ENCODE results near the gene TEX54.

TEX54 gene

DNA sequence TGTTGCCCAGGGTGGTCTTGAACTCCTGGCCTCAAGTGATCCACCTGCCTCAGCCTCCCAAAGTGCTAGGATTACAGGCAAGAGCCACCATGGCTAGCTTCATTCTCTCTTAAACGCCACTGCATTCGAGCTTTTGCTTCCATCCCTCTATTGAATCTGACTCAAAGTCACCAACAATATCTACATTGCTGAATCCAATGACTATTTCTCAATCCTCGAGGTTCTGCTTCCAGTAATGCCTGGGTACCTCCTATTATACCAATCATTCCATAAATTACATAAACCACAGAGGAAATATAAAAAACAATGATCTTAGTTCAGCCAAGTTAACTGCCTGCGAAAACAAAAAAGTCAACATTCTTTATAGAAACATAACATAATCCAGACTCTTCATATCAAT, 15.5 kb downstream of the TEX54 start:
- no peak overlapping the region for H3K4me3 ChIP-seq (ENCODE audit: low read depth, low read length)
- TF ChIP-seq, protein P1, sequence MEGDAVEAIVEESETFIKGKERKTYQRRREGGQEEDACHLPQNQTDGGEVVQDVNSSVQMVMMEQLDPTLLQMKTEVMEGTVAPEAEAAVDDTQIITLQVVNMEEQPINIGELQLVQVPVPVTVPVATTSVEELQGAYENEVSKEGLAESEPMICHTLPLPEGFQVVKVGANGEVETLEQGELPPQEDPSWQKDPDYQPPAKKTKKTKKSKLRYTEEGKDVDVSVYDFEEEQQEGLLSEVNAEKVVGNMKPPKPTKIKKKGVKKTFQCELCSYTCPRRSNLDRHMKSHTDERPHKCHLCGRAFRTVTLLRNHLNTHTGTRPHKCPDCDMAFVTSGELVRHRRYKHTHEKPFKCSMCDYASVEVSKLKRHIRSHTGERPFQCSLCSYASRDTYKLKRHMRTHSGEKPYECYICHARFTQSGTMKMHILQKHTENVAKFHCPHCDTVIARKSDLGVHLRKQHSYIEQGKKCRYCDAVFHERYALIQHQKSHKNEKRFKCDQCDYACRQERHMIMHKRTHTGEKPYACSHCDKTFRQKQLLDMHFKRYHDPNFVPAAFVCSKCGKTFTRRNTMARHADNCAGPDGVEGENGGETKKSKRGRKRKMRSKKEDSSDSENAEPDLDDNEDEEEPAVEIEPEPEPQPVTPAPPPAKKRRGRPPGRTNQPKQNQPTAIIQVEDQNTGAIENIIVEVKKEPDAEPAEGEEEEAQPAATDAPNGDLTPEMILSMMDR (IDR thresholded peaks at IDR 0.05; ENCODE audit: control insufficient read depth, extremely low read depth, insufficient read depth): no peak
- DNase-seq (ENCODE audit: low read depth): no peak

DNA sequence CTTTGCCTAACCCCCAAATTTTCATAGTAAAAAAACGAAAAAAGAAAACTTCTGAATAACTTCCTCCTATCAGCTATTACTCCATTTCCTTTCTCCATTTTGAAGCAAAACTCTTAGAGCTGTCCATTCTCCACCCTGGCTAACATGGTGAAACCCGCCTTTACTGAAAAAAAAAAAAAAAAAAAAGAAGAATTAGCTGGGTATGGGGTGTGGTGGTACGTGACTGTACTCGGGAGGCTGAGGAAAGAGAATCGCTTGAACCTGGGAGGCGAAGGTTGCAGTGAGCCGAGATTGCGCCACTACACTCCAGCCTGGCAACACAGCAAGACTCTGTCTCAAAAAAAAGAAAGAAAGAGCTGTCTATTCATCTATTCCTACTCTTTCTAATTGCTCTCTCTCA, 16.1 kb downstream of the TEX54 start:
- DNase-seq (ENCODE audit: low read depth): no peak
- TF ChIP-seq, protein P1 (IDR thresholded peaks at IDR 0.05; ENCODE audit: control insufficient read depth, extremely low read depth, insufficient read depth): no peak
- H3K4me3 ChIP-seq (ENCODE audit: low read depth, low read length): no peak overlapping the region

- no peak for DNase-seq (ENCODE audit: low read depth)
- TF ChIP-seq, protein P1 (IDR thresholded peaks at IDR 0.05; ENCODE audit: control insufficient read depth, extremely low read depth, insufficient read depth): no peak
- no peak overlapping the region for H3K4me3 ChIP-seq (ENCODE audit: low read depth, low read length)
These were observed 21.0 kb downstream of the TEX54 start for GRCh38 chr11:62811659-62812058.

DNA sequence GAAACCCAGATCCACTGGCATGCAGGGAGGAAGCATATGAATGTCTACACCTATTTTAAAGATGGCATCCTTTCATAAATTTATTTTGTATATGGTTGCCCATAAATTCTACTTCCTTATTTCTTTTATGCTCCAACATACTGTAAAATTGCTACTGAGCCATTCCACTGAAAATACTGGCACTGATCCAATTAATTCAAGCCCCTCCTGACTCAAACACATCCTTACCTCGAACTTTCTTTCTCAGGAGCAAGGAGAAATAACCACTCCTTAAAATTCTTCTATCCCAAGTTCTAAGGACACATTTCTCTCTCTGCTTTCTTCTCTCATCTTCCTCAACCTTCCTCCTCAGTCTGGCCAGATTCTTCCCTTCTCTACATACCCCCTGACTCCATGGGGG, 21.9 kb downstream of the TEX54 start:
- H3K4me3 ChIP-seq (ENCODE audit: low read depth, low read length): no peak overlapping the region
- no peak for DNase-seq (ENCODE audit: low read depth)
- TF ChIP-seq, protein P1 (IDR thresholded peaks at IDR 0.05; ENCODE audit: control insufficient read depth, extremely low read depth, insufficient read depth): no peak

GRCh38 chr11:62806611-62807121, 26.0 kb downstream of the TEX54 start:
- no peak overlapping the region for H3K4me3 ChIP-seq (ENCODE audit: low read depth, low read length)
- no peak for DNase-seq (ENCODE audit: low read depth)
- TF ChIP-seq, protein P1 (IDR thresholded peaks at IDR 0.05; ENCODE audit: control insufficient read depth, extremely low read depth, insufficient read depth): no peak

GRCh38 chr11:62805961-62806441, 26.6 kb downstream of the TEX54 start:
- no peak for DNase-seq (ENCODE audit: low read depth)
- TF ChIP-seq, protein P1 (IDR thresholded peaks at IDR 0.05; ENCODE audit: control insufficient read depth, extremely low read depth, insufficient read depth): no peak
- peak overlapping the region; percentile 94 for H3K4me3 ChIP-seq (ENCODE audit: low read depth, low read length)

Data from LNCaP clone FGC (cell line).